Psoas muscle (tissue), 8 donors: ENCODE results near the gene USP11. TPM values are rescaled to one million over a fixed set of nuclear protein-coding genes. Genes with fewer than 3 reads are reported as not detected.
A peak's percentile ranks its signal among the peaks of the same experiment; 100 is the strongest.

Source experiments
- ATAC-seq, 4 donors: fragments of 200-7000 bp; cut with Tn5 transposase; one replicate each; pipeline ENCODE4 v1.9.1; 2020; ENCODE audit warnings: moderate library complexity in 3 of 4, mild to moderate bottlenecking in 2 of 4
- DNase-seq, 2 donors: peaks; one replicate each; pipeline ENCODE4 v3.0.0-alpha.2; 2020
- H3K27ac ChIP-seq: fragments of 200-600 bp; one replicate; pipeline ENCODE4 v1.8.0; 2022
- H3K27me3 ChIP-seq, 3 donors: fragments of 200-600 bp in 1 of 3; one replicate each; pipeline versions ENCODE4 v1.6.1 to v1.8.0; 2013 to 2022; ENCODE audit warnings: low read length in 2 of 3, mild to moderate bottlenecking in 2 of 3, moderate library complexity in 1 of 3; ENCODE audit not compliant: insufficient read depth in 3 of 3
- H3K36me3 ChIP-seq, 2 donors: fragments of 200-600 bp in 1 of 2; one replicate each; pipeline versions ENCODE4 v1.6.1 to v1.8.0; 2013 to 2022; ENCODE audit warnings: low read depth in 1 of 2, mild to moderate bottlenecking in 1 of 2, moderate library complexity in 1 of 2; ENCODE audit not compliant: insufficient read depth in 1 of 2
- H3K4me1 ChIP-seq: fragments of 200-600 bp; one replicate; pipeline ENCODE4 v1.8.0; 2022
- H3K4me3 ChIP-seq: fragments of 200-600 bp; one replicate; pipeline ENCODE4 v1.8.0; 2022; ENCODE audit warnings: mild to moderate bottlenecking
- H3K9me3 ChIP-seq: fragments of 200-600 bp; one replicate; pipeline ENCODE4 v1.8.0; 2022
- CTCF ChIP-seq: fragments of 200-600 bp; IDR thresholded peaks from one replicate; pipeline ENCODE4 v1.8.0; 2022; ENCODE audit warnings: antibody characterized with exemption
- WGBS, 3 donors: extraction: QIAGEN DNeasy Blood & Tissue Kit; methylation state at CpG; one replicate each; pipeline versions ENCODE4 v1.1.6 to v1.1.7; 2013; 5-methylcytosine and 5-hydroxymethylcytosine counted together
- intact Hi-C, 2 donors: fragments of 100-400 bp; cut with DNase I; formaldehyde crosslinking; loops; one replicate each; pipeline versions ENCODE4 v1.11.0 to v1.14.2; 2022
- polyA plus RNA-seq, 3 donors: library from polyadenylated mRNA; stranded (reverse); fragments of 200-250 nt; gene quantifications; one replicate each; pipeline ENCODE4 v1.2.3, GENCODE V29; 2013
- total RNA-seq, 4 donors: library from RNA; stranded (reverse); fragmentation: NEBNext Ultra II Directional in 2 of 4; extraction: Animal tissue kit (Norgen Biotek cat#: 25700) in 2 of 4; gene quantifications; one replicate each; pipeline versions ENCODE4 v1.2.1 to v1.2.4, GENCODE V29; 2021 to 2023
- donor health status: healthy with polysubstance abuse.
- donor health status: DM: no; HTN: no; CAD: no; lungs with moderate emphysema.
- donor health status: Bipolar disorder and iron deficiency.
- donor health status: healthy.
- donor health status: DM: yes; HTN: yes; CAD: no.
- donor health status: DM: no; HTN: no; CAD: no.
- donor health status: DM: no; HTN: no; CAD: no.
- donor health status: DM: yes; HTN: yes; CAD: no.

Gene USP11
- total and polyA plus RNA-seq, 7 donors, result 16.1 to 50.7 (median 30.7) TPM

GRCh38 chrX:47187106-47187677 is 45.6 kb upstream of the USP11 start:
- intact Hi-C loops, result no loop called here
- no peak for ATAC-seq
- TF ChIP-seq CTCF, result no peak
- no peaks in the 10 kb centered on the region for H3K9me3 ChIP-seq
- peaks cover 3% of the 10 kb centered on the region for H3K4me1 ChIP-seq
- H3K27me3 ChIP-seq, result peaks cover 0 to 7% (median 0%) of the 10 kb centered on the region in 3 donors
- H3K27ac ChIP-seq, result no peak overlapping the region
- peaks cover 0 to 28% of the 10 kb centered on the region in 2 donors for H3K36me3 ChIP-seq
- H3K4me3 ChIP-seq, result no peak overlapping the region
- DNase-seq, result peak in 1 of 2 donors; percentile 47
- 66 to 77% (median 70%) methylated on average over 3 to 4 of the region's 4 CpGs for WGBS, 3 donors

DNA sequence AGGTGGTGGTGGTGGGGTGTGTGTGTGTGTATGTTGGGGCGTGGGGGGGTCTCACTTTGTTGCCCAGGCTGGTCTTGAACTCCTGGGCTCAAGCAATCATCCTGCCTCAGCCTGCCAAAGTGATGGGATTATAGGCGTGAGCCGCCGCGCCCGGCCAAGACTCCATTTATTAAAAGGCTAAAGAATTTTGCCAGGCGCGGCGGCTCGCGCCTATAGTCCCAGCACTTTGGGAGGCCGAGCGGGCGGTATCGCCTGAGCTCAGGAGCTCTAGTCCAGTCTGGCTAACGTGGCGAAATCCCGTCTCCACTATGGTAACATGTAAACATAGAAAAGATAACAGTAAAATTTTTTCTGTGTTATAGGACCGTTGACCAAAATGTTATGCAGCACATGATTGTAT is 42.9 kb upstream of the USP11 start:
- DNase-seq (peak in 1 of 2 donors; percentile 42), ATAC-seq (no peak)
- H3K27me3 ChIP-seq, result no peaks in the 10 kb centered on the region
- no peak overlapping the region for H3K4me3 ChIP-seq
- H3K36me3 ChIP-seq, result peaks cover 0 to 18% of the 10 kb centered on the region in 2 donors
- H3K9me3 ChIP-seq, result no peaks in the 10 kb centered on the region
- 62 to 81% (median 73%) methylated on average over 18 to 19 of the region's 19 CpGs for whole genome bisulfite sequencing, 3 donors
- H3K4me1 ChIP-seq, result peaks cover 13% of the 10 kb centered on the region
- H3K27ac ChIP-seq, result no peak overlapping the region
- intact Hi-C loops, result loop anchor here (5.0 kb wide), 2 partner anchors 332 to 837 kb away; no protein-coding TSS in a partner anchor
- no peak for TF ChIP-seq CTCF

- Histone ChIP-seq H3K4me3 (peak overlapping the region; percentile 81), H3K27ac (peak overlapping the region; percentile 55), H3K9me3 (no peaks in the 10 kb centered on the region), H3K27me3 (no peaks in the 10 kb centered on the region), H3K36me3 (peaks cover 0 to 13% of the 10 kb centered on the region in 2 donors), H3K4me1 (peaks cover 20% of the 10 kb centered on the region)
- intact Hi-C loops, result loop anchor here (5.0 kb wide), 2 partner anchors 332 to 837 kb away; no protein-coding TSS in a partner anchor
- no peak for TF ChIP-seq CTCF
- WGBS, 3 donors, result 2 to 15% (median 3%) methylated on average over 28 to 40 of the region's 40 CpGs
- DNase-seq, result peak; percentile 88 to 94
- peak; percentile 84 to 88 (median 85) for ATAC-seq
Observed at GRCh38 chrX:47190445-47191269, 42.2 kb upstream of the USP11 start.

GRCh38 chrX:47191331-47191730 is 41.5 kb upstream of the USP11 start:
- Histone ChIP-seq H3K4me1 (peaks cover 27% of the 10 kb centered on the region), H3K27ac (no peak overlapping the region), H3K4me3 (peak overlapping the region; percentile 81), H3K36me3 (peaks cover 0 to 6% of the 10 kb centered on the region in 2 donors), H3K27me3 (no peaks in the 10 kb centered on the region), H3K9me3 (no peaks in the 10 kb centered on the region)
- TF ChIP-seq CTCF, result no peak
- peak in 1 of 4 donors; percentile 6 for ATAC-seq
- WGBS, 3 donors, result 11 to 33% (median 23%) methylated on average over 26 of the region's 26 CpGs
- DNase-seq, result peak in 1 of 2 donors; percentile 43
- intact Hi-C loops, result loop anchor here (5.0 kb wide), 2 partner anchors 331 to 836 kb away; no protein-coding TSS in a partner anchor
